Progenitor cell of endocrine pancreas (in vitro differentiated cells): ENCODE data around the gene GOLT1B. TPM values are rescaled to one million over a fixed set of nuclear protein-coding genes. Genes with fewer than 3 reads are reported as not detected.
A peak's percentile ranks its signal among the peaks of the same experiment; 100 is the strongest.

Source experiments
- DNase-seq: peaks from one replicate; pipeline ENCODE4 v3.0.0; 2021; ENCODE audit warnings: low spot score; ENCODE audit not compliant: unreplicated experiment
- H3K27ac Mint-ChIP-seq: 2 replicates; pipeline ENCODE4 v1.8.0; 2021; ENCODE audit warnings: mild to moderate bottlenecking, moderate library complexity, mixed read lengths
- H3K27me3 Mint-ChIP-seq: 2 replicates; pipeline ENCODE4 v1.8.0; 2021; ENCODE audit warnings: mixed read lengths
- H3K36me3 Mint-ChIP-seq: 2 replicates; pipeline ENCODE4 v1.8.0; 2022; ENCODE audit warnings: mixed read lengths; ENCODE audit not compliant: insufficient read depth
- H3K4me1 Mint-ChIP-seq: 2 replicates; pipeline ENCODE4 v1.8.0; 2021; ENCODE audit warnings: low read depth, mixed read lengths
- H3K4me3 Mint-ChIP-seq: 2 replicates; pipeline ENCODE4 v1.8.0; 2021; ENCODE audit warnings: low read depth, mild to moderate bottlenecking, moderate library complexity, mixed read lengths
- H3K9me3 Mint-ChIP-seq: 2 replicates; pipeline ENCODE4 v1.8.0; 2021; ENCODE audit warnings: low read depth, mixed read lengths
- total RNA-seq: library from RNA; stranded (reverse); gene quantifications from 2 replicates; pipeline ENCODE4 v1.2.1, GENCODE V29; 2021
- TF ChIP-seq, protein P1 (sequence below): fragments of 200-600 bp; sonication (generic); IDR thresholded peaks from one replicate; pipeline ENCODE4 v1.5.0; 2021; ENCODE audit warnings: antibody characterized with exemption, mild to moderate bottlenecking; ENCODE audit not compliant: unreplicated experiment

The GOLT1B gene
- total RNA-seq, 1 donor from 2014 or later: 49.3 TPM

DNA sequence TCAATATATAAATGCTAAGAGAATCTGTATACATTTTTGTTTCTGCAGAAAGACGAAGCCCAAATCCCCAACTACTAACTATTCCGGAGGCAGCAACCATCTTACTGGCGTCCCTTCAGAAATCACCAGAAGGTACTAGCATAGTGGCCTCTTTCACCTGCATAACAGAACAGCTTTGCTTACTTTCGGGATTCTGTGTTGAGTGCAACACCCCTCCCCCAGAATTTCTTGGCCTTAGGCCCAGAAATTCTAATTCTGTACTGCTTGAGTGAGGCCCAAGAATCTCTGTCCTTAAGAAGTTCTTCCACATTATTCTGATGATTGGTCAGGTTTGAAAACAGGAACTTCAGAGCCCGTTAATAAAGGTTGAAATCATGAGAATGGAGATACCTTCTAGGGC lies 27.4 kb downstream of the GOLT1B start:
- Mint-ChIP-seq H3K4me3 (peak overlapping the region; percentile 15), H3K4me1 (peaks cover 17% of the 10 kb centered on the region), H3K9me3 (peaks cover 8% of the 10 kb centered on the region), H3K27ac (no peak overlapping the region), H3K27me3 (peaks cover 46% of the 10 kb centered on the region), H3K36me3 (peaks cover 3% of the 10 kb centered on the region)
- DNase-seq: no peak
- TF ChIP-seq, protein P1, sequence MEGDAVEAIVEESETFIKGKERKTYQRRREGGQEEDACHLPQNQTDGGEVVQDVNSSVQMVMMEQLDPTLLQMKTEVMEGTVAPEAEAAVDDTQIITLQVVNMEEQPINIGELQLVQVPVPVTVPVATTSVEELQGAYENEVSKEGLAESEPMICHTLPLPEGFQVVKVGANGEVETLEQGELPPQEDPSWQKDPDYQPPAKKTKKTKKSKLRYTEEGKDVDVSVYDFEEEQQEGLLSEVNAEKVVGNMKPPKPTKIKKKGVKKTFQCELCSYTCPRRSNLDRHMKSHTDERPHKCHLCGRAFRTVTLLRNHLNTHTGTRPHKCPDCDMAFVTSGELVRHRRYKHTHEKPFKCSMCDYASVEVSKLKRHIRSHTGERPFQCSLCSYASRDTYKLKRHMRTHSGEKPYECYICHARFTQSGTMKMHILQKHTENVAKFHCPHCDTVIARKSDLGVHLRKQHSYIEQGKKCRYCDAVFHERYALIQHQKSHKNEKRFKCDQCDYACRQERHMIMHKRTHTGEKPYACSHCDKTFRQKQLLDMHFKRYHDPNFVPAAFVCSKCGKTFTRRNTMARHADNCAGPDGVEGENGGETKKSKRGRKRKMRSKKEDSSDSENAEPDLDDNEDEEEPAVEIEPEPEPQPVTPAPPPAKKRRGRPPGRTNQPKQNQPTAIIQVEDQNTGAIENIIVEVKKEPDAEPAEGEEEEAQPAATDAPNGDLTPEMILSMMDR: no peak

DNA sequence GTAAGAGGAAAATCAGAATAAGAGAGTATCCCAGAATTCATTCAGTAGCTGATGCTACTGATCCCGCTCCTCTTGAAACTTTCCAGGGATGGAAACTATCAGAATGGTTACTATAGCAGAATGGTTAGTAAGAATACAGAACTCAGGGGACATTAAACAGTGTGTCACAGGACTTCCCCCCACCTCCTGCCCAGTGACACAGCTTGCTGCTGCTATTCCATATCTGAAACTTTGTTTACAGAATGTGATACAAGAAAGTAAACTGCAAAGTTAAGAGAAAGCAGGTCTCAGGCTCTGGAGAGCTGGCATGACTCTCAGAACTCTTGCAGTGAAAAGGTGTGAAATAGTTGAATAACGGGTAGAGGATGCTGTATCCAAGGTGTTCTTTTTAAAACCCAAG lies 27.9 kb downstream of the GOLT1B start:
- Mint-ChIP-seq H3K27ac (no peak overlapping the region), H3K4me1 (peaks cover 17% of the 10 kb centered on the region), H3K4me3 (no peak overlapping the region), H3K36me3 (peaks cover under 1% of the 10 kb centered on the region), H3K9me3 (peaks cover 5% of the 10 kb centered on the region), H3K27me3 (peaks cover 44% of the 10 kb centered on the region)
- TF ChIP-seq, protein P1: no peak
- DNase-seq: no peak

DNA sequence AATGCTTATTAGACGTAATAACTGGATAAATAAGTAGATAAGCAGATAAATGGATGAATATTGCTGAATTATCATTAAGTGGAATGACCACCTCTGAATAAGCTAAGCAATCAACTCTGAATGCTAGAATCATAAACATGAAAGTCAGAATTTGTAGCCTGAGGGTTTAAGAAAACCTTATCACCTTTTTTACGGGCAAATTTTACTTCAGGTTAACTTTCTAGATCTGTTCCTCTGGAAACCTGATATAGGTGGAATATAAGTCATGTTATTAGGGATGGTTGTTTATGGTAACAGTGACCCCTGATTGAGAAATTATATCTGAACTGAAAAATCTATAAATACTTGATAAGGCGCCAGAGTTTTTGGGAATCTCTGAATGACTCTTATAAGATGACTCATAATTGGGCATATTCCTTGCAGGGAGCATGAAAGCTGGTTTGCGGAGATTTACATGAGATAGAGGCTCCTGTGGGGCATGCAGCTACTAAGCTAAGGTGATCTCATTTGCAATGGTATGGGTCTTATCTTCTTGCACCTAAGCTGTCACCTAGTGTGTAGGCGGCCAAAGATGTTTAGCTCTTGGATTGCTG lies 36.6 kb downstream of the GOLT1B start:
- TF ChIP-seq, protein P1: no peak
- DNase-seq: no peak
- no peak overlapping the region for H3K27ac Mint-ChIP-seq
- no peaks in the 10 kb centered on the region for H3K9me3 Mint-ChIP-seq
- H3K27me3 Mint-ChIP-seq: peaks cover 7% of the 10 kb centered on the region
- H3K4me3 Mint-ChIP-seq: no peak overlapping the region
- no peaks in the 10 kb centered on the region for H3K4me1 Mint-ChIP-seq
- H3K36me3 Mint-ChIP-seq: no peaks in the 10 kb centered on the region

DNA sequence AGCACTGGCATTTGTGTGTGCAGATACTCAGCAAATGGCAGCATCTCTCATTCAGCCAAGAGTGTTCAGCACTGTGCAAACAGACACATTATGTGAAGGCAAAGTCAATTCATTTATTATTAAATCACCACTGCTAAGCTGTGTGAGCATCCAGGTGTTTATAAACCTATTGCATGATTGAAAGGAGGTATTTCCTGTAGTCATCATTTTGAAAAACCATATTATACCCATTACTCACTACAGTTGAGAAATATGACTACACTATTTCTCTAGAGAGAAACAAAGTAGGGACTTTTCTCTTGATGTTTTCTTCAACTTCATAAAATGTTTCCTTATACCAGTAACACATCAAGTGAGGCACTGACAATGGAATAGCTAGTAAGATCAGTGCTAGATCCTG lies 38.2 kb downstream of the GOLT1B start:
- TF ChIP-seq, protein P1: no peak
- Mint-ChIP-seq H3K9me3 (no peaks in the 10 kb centered on the region), H3K4me1 (no peaks in the 10 kb centered on the region), H3K27ac (no peak overlapping the region), H3K36me3 (no peaks in the 10 kb centered on the region), H3K27me3 (peaks cover 6% of the 10 kb centered on the region), H3K4me3 (no peak overlapping the region)
- no peak for DNase-seq

DNA sequence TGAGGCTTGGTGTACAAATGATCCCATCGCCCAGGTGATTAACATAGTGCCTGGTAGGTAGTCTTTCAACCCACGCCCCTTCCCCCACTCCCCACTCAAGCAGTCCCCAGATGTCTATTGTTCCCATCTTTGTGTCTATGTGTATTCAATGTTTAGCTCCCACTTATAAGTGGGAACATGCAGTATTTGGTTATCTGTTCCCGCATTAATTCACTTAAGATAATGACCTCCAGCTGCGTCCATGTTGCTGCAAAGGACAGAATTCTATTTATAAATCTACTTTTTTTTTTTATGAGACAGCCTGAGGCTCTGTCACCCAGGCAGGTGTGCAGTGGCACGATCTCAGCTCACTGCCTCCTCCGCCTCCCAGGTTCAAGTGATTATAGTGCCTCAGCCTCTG lies 40.2 kb downstream of the GOLT1B start:
- H3K4me1 Mint-ChIP-seq: no peaks in the 10 kb centered on the region
- no peak overlapping the region for H3K4me3 Mint-ChIP-seq
- no peaks in the 10 kb centered on the region for H3K36me3 Mint-ChIP-seq
- H3K27me3 Mint-ChIP-seq: no peaks in the 10 kb centered on the region
- DNase-seq: no peak
- no peaks in the 10 kb centered on the region for H3K9me3 Mint-ChIP-seq
- TF ChIP-seq, protein P1: no peak
- no peak overlapping the region for H3K27ac Mint-ChIP-seq
